Epithelial cell of alveolus of lung (primary cell): ENCODE data around the gene LIG1. TPM values are rescaled to one million over a fixed set of nuclear protein-coding genes. Genes with fewer than 3 reads are reported as not detected.

Source experiments
- total RNA-seq: library from RNA; depleted of rRNA; stranded (reverse); fragments of >200 nt; gene quantifications from 2 replicates; pipeline ENCODE4 v1.2.1, GENCODE V29; 2015

The LIG1 gene
- total RNA-seq = 18.8 and 27.9 TPM in 2 replicates

DNA sequence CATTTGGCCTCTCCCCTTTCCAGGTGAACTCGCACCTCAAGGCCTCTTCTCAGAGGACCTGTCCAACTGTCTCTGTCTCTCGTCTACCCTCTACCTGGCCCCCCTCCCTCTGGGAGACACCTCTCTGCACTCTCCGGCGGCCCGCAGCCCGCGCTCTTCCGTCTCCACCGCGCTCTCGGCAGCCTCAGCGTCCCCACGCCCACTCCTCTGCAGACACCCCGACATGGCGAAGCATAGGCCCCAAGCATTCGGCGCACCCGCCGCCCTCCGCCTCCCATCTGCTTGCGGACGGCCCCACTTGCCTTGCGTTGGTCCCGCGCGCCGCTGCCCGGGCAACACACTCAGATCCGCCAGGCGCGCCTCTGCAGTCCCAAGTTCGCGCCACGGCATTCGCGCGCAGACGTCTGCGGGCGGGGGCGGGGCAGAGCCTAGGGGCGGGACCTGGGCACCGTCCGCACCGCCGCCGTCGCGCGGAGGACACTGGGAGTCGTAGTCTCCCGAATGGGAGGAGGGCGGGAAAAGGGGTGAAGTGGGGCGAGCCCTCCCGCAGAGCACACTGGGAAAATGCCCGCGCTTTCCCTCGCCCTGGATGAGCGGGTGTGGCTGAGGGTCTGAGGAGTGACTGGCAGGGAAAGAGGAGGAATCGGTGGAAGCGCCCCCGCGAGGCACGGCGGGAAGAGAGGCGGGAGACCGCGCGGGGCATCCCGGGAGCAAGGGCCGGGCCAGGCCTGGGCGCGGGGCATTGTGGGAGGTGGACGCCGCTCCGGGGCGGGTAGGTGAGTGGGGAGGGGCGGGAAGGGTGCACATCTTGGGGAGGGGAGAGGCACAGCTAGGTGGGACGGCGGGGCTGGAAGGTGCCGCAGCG lies at the start of gene LIG1, which contains the start of gene ZSWIM9:
LIG1 (minus strand) TSS at position 406 of the 865 bp plus-strand sequence. CDS start 4,778 bp downstream, outside the sequence.
ZSWIM9 (plus strand) TSS at position 742 of the 865 bp plus-strand sequence. CDS start 1,123 bp downstream, outside the sequence.

DNA sequence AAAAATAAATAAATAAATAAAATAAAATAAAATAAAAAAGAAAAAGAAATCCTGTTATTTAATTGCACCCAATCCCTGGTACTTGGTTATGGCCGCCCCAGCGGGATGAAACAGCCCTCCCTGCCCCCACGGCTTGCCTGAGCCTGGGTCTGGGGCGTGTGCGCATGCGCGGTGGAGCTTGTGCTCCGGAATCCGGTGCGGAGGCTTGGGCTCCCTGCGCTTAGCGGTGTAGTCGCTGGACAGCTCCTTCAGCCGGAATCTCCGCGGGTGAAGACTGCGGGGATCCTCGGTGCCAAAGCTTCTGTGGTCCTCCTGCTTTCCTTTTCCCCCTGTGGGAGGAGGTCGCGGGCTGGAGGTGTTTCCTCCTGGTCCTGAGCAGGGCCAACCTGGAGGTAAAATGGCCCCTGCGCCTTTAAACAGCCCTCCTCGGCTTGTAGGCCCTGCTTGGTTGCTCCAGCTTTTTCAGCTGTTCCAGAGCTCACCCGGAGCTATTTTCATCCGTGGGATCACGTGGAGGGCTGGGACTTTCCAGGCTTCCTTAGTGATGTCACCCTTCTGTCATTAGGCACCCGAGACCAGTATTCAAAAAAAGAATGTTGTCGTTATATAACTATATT lies 59.7 kb downstream of the LIG1 start, which contains the start of gene PLA2G4C:
PLA2G4C (minus strand) TSS at position 468 of the 617 bp plus-strand sequence. CDS start 4,288 bp downstream, outside the sequence.

Other genes starting within 250 kb of the LIG1 start
- gene BSPH1, start 178.2 kb downstream of the LIG1 start, total RNA-seq = not detected in 2 replicates
- not detected in 2 replicates for gene ELSPBP1, start 175.7 kb downstream of the LIG1 start, total RNA-seq
- not detected in 2 replicates for gene CABP5, start 126.3 kb downstream of the LIG1 start, total RNA-seq
- gene PLA2G4C, start 59.5 kb downstream of the LIG1 start, total RNA-seq = 0.16 and 2.3 TPM in 2 replicates
- gene ZSWIM9, start 336 bp upstream of the LIG1 start, total RNA-seq = 1.8 and 4.2 TPM in 2 replicates
- 6.3 and 28.0 TPM in 2 replicates for gene CARD8, start 85.6 kb upstream of the LIG1 start, total RNA-seq
- gene ZNF114, start 99.7 kb upstream of the LIG1 start, total RNA-seq = 0.16 and 0.26 TPM in 2 replicates
- gene EMP3, start 155.2 kb upstream of the LIG1 start, total RNA-seq = 94.1 and 196 TPM in 2 replicates
- gene TMEM143, start 193.6 kb upstream of the LIG1 start, total RNA-seq = 2.6 and 12.5 TPM in 2 replicates
- gene SYNGR4, start 194.0 kb upstream of the LIG1 start, total RNA-seq = not detected in 2 replicates
- gene KDELR1, start 221.2 kb upstream of the LIG1 start, total RNA-seq = 205 and 376 TPM in 2 replicates
- gene GRIN2D, start 223.3 kb upstream of the LIG1 start, total RNA-seq = 1.0 and 1.3 TPM in 2 replicates